ENCODE data around the gene SH3BGRL2.
A peak's percentile ranks its signal among the peaks of the same experiment; 100 is the strongest.

SH3BGRL2 gene

DNA sequence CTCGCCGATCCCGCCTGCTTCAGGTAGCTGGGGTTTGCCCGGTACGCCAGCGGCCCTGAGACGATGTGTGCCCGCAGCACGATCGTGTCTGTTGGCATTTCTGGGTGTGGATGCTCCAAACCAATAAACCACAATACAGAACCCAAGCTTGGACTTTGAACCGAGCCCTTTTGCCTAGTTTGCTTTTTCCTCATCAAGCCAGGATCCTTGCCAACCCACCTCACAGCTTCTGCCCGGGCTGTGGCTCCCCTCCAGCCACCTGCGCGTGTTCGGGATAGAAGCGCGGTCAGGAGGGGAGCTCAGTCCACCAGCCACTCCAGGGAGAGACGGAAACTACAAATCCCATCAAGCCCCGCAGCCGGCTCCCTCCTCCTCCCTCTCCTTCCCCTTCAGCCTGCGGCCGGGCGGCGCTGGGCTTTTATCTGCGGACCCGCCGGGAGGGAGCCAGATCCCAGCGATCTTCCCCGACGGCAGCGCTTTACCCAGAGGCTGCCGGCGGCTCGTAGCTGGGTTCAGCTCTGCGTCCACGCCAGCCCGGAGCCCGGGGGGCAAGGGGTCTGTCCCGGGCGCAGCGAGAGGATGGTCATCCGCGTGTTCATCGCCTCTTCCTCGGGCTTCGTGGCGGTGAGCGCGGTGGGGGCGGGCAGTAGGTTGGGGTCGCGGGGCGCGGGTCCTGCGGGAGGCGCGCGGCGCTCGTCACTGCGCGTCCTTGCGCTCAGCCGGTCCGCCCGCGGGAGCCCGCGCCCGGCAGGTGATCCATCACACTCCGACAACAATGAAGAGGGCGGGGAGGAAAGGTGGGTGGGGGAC lies at the start of gene SH3BGRL2:
SH3BGRL2 (plus strand) TSS at position 447 of the 810 bp plus-strand sequence; CDS start at position 580, 133 bp downstream.
- peak; percentile 74 to 79 for DNase-seq

DNA sequence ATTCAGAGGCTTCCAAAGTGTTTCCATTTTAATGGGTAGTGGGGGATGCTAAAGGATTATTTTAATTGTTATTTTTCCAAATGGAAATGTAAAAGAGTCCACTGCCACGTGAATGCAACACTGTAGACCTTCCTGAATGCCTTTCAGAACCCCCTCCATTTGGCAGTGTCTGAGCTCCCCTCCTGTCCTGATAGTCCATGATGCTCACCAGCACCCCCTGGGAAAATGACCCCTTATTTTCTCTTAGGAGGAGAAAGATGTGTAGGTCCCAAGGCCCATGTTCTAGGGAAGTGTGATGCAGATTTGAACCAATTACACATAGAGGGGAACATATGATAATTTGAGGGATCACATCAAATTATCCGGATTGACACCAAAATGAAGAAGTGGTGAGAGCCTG lies 46.8 kb upstream of the SH3BGRL2 start:
- no peak for DNase-seq

DNA sequence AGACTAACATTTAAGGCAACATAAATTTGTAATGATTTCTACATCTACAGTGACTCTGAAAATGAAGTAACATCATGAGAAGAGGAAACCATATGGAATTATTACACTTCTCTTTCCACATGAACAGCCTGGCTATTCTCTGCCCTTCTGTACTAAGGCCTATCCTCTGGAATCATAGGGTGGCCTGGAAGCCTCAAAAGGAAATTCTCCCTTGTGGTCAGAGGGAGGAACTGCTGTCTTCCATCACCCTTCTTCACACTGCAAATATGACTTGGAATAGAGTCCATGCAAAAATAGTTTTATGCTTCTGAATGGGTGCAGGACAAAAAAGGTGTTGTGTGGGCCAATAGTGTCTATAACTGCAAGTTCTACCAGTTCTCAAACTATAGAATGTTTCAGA lies 44.6 kb upstream of the SH3BGRL2 start:
- no peak for DNase-seq

DNA sequence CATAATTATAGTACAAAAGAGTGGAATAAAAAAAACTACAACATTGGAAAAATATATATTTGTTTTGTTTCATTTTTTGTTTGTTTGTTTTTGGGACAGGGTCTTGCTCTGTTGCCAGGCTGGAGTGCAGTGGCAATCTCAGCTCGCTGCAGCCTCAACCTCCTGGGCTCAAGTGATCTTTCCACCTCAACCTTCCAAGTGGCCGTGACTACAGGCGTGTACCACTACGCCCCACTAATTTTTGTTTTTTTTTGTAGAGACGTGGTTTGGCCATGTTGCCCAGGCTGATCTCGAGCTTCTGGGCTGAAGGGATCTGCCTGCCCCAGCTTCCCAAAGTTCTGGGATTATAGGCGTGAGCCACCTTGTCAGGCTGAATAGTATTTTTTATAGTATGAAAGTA lies 41.4 kb upstream of the SH3BGRL2 start:
- DNase-seq, result no peak

GRCh38 chr6:79597155-79597554 lies 34.0 kb upstream of the SH3BGRL2 start:
- DNase-seq, result no peak

DNA sequence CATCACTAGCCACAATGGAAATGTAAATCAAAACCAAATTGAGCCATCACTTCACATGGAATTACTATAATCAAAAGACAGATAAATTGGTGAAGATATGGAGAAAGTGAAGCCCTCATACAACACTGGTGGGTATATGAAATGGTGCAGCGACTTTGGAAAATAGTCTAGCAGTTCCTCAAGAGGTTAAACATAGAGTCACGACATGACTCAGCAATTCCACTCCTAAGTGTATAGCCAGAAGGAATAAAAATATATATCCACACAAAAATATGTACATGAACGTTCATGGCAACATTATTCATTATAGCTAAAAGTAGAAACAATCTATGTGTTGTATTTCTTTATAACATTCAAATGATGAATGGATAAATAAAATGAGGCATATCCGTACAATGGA lies 33.1 kb upstream of the SH3BGRL2 start:
- DNase-seq, result peak in 1 of 2 experiments; percentile 17

GRCh38 chr6:79599725-79600259 lies 31.3 kb upstream of the SH3BGRL2 start:
- DNase-seq, result no peak

DNA sequence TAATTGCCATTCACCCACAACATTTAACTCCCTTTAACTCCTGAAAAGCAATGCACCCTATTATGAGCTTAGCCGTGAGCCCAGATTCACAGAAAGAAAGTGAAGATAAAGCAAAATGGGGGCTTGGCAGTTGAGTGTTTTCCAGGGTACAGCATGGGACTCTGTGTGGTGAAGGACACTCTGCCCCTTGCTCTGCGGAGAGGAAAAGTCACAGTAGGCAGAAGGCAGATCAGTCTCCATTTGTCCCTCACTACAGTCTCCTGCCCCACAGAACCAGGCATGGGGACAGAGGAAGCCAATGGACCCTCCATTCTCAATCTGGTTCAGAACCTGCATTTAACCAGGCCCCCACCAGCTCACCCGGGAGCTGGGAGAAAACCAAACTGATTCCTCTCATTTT lies 30.8 kb upstream of the SH3BGRL2 start:
- DNase-seq, result no peak

DNA sequence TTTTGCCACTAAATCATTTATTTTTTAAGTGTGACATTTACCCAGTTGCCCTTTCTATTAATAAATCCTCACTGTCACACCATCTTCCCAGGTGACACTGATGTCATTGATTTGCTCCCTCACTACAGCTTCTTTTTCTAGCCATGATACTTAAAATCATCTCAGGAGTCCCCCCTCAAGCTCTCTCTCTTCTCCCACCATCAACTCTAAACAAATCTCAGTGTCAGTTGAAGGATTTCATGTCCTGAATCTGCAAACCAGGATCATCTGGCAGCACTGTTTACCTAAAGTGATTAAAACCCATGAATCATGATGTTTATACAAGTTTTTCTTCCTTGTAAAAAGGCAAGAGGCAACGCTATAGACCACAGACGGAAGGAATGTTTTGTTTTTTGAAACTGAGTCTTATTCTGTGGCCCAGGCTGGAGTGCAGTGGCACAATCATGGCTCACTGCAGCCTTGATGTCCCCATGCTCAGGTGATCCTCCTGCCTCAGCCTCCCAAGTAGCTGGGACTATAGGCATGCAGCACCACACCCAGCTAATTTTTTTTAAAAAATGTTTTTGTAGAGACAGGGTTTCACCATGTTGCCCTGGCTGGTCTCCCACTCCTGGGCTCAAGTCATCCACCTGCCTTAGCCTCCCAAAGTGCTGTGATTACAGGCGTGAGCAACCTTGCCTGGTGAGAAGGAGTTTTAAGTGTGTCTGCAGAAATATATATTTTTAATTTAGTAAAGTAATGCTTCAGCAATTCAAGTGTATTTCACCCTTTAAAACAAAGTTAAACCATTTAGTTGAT lies 30.1 kb upstream of the SH3BGRL2 start:
- DNase-seq, result no peak

GRCh38 chr6:79602859-79603258 lies 28.3 kb upstream of the SH3BGRL2 start:
- DNase-seq, result no peak

GRCh38 chr6:79604583-79605037 lies 26.5 kb upstream of the SH3BGRL2 start:
- no peak for DNase-seq

DNA sequence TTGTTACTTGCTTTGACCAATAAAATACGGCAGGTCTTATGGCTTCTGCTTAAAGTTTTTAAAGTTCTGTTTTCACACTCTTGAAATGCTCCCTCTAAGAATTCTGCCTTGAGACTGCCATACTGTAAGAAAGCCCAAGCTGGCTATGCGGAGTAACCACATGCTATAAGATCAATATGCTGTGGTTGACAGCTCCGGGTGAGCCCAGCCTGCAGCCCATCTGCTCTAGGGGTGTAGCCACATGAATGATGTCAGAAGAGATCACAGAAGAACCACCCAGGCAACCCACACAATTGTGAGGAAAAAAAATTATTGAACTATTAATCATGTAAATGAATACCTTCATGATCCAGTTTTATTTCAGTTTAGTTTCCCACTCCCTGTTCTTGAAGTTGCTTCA lies 26.1 kb upstream of the SH3BGRL2 start:
- DNase-seq, result no peak

- DNase-seq, result no peak
Observed at GRCh38 chr6:79605968-79606764, 25.0 kb upstream of the SH3BGRL2 start.

- no peak for DNase-seq
Observed at GRCh38 chr6:79607000-79607399, 24.1 kb upstream of the SH3BGRL2 start.

DNA sequence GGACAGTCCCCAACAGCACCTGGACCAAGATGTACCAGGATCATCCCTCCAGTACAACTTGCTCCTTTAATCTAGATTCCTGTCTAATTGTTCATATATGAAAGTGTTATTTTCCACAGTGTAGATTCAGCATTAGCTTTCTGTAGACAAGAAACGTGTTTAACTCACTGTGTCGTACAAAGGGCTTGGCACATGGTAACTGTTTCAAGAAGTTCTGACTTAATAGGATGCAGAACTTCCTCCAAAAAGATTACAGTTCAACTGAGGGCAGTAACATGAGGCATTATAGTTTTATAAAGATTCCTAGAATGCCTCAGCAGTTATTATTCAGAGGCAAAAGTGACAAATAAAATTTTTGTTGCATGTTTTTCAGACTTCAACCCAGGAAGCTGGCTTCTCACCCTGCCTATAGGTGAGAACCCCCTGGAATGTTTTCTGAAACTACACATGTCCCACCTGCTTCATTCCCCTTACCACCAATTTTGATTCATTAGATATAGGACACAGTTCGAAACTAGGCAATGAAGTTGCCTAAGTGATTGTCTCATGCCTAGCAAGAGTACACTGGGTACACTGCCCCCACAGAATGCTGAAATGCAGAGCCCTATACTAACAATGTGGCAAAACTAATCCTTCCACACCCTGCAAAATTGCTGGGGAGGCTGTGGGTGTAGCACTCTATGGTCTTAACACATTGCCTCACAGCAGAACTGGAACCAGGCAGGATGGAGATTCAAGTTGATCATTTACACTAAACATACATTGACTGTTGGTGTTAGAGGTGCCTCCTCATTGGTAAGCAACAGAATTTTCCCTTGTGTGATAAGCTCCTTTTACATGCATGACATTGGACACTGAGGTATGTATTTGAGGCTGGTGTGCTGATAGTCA lies 22.6 kb upstream of the SH3BGRL2 start:
- DNase-seq, result no peak

- DNase-seq, result no peak
Observed at GRCh38 chr6:79609225-79609595, 21.9 kb upstream of the SH3BGRL2 start.

DNA sequence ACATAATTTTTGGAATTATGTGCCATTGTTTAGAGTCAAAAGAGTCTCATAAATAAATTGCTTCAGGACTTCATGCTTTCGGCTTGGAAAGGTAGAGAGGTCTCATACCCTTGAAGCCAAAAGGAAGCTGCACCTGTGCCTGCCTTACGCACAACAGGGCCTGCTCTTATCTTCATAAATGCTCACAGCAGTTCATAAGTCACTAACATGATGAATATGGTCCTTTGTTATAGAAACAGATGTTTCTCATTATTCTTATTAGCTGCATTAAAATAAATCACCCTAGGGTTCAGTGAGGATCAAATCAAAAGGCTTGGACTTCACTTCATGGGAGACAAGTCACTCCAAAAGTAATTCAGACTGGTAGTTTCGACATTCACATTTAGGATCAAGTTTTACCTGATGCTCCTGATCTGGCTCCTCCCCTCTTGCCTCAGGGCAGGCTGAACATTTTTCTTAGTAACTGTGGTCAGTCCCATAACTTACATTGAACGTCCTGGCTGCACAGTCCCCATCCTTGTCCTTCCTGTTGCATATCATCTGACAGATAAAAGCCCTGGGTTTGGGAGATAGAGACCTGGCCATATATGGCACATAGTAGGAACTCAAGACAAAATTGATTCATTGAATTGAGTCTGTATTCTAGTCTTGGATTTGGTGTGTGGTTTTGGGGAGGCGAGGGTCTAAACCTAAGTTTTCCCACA lies 20.7 kb upstream of the SH3BGRL2 start:
- no peak for DNase-seq

DNA sequence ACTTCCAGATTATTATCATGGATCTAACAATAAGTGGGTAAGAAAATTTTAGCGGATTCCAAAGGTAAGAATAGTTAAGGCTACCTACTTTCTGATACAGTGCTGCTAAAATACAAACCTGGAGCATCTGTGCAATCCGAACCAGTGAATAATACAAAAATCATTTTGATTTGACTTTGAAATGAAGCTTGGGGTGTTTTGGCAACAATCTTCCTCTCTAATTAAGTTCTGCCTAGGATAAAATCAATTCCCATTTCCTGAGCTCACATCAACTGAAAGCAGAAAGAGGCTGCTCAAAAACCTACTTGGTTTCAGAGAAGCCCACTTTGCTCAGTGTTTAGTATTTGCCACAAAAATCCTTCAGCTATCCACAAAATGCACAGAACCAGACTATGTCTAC lies 18.7 kb upstream of the SH3BGRL2 start:
- DNase-seq, result no peak

DNA sequence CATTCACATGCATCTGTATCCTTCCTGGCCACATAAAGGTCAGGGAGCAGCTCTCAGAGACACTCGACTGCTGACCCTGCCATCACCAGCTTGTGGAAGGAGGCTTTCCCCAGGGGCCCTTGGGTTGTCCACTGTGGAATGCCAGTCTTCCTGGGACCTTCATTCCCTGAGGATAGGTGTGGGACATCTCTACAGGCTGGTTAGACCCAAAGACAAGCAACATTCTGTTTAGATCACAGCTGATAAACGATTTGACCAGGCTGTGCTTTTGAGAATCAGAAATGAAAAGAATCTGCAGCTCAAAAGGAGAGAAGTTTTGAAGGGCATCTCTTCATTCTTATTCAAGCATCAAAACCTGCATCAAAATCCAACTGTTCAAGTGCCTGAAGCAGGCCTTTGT lies 18.2 kb upstream of the SH3BGRL2 start:
- no peak for DNase-seq

- no peak for DNase-seq
Observed at GRCh38 chr6:79613912-79614311, 17.2 kb upstream of the SH3BGRL2 start.

All from NCI-H2081 (cell line).